Panc1 (cell line): Measurements from ENCODE around the gene CNGA2. TPM values are rescaled to one million over a fixed set of nuclear protein-coding genes. Genes with fewer than 3 reads are reported as not detected.

Source experiments
- ATAC-seq: fragments of 200-7000 bp; cut with Tn5 transposase; 2 replicates; pipeline ENCODE4 v1.9.1; 2020; ENCODE audit warnings: mild to moderate bottlenecking, moderate library complexity
- BruUV-seq: library from RNA; stranded (reverse); fragments of 400-500 nt; replicated peaks from 2 replicates; lab custom pipeline; 2021; lab: Mats Ljungman, UMichigan
- CTCF ChIA-PET: fragments of 300-600 bp; sonication (Branson Sonifier 250); formaldehyde crosslinking; loops from one replicate; lab custom pipeline; 2022; ENCODE audit warnings: antibody characterized with exemption; lab: Charles Lee
- POLR2A ChIA-PET: fragments of 300-600 bp; sonication (Branson Sonifier 250); formaldehyde crosslinking; loops from one replicate; lab custom pipeline; 2022; ENCODE audit warnings: antibody characterized with exemption; lab: Charles Lee
- DNase-seq: peaks from one replicate; pipeline ENCODE4 v3.0.0-alpha.2; 2010; ENCODE audit warnings: low read depth, low spot score
- H3K27ac ChIP-seq: 2 replicates; pipeline ENCODE4 v1.5.1; 2011; ENCODE audit warnings: mild to moderate bottlenecking, low read length, inconsistent platforms
- H3K27me3 ChIP-seq: fragments of 200-500 bp; sonication (Bioruptor generic); 2 replicates; pipeline ENCODE4 v1.6.0; 2014; ENCODE audit warnings: low read length, inconsistent platforms; ENCODE audit not compliant: control insufficient read depth, insufficient read depth
- H3K36me3 ChIP-seq: fragments of 200-500 bp; sonication (Bioruptor generic); 2 replicates; pipeline ENCODE4 v1.5.1; 2014; ENCODE audit warnings: inconsistent platforms, mild to moderate bottlenecking, low read length, moderate library complexity; ENCODE audit not compliant: control insufficient read depth, insufficient read depth
- H3K4me1 ChIP-seq: 2 replicates; pipeline ENCODE4 v1.5.1; 2011; ENCODE audit warnings: inconsistent platforms, mild to moderate bottlenecking, low read length, moderate library complexity; ENCODE audit not compliant: control insufficient read depth, insufficient read depth
- H3K4me3 ChIP-seq, 2 experiments: 2 replicates each; pipeline ENCODE4 v1.5.1; 2011 to 2012; ENCODE audit warnings: low read depth in 2 of 2, low read length in 2 of 2, mild to moderate bottlenecking in 2 of 2, inconsistent platforms in 1 of 2, moderate library complexity in 1 of 2
- H3K9me3 ChIP-seq: fragments of 200-500 bp; sonication (Bioruptor generic); 2 replicates; pipeline ENCODE4 v1.5.1; 2014; ENCODE audit warnings: low read depth, mild to moderate bottlenecking, inconsistent platforms, low read length, moderate library complexity; ENCODE audit not compliant: control insufficient read depth, insufficient read depth
- POLR2AphosphoS5 ChIP-seq: IDR thresholded peaks from 2 replicates; pipeline ENCODE4 v1.6.1; 2012; ENCODE audit warnings: mild to moderate bottlenecking, low read depth, low read length, moderate library complexity
- REST ChIP-seq, 2 experiments: IDR thresholded peaks; 2 replicates each; pipeline ENCODE4 v1.6.1; 2011 to 2012; ENCODE audit warnings: low read depth in 2 of 2, control low read depth in 1 of 2, low read length in 1 of 2, mild to moderate bottlenecking in 1 of 2, moderate library complexity in 1 of 2; ENCODE audit not compliant: insufficient read depth in 1 of 2
- SIN3A ChIP-seq: IDR thresholded peaks from 2 replicates; pipeline ENCODE4 v1.6.1; 2012; ENCODE audit warnings: low read depth, mild to moderate bottlenecking, low read length, moderate library complexity, borderline replicate concordance; ENCODE audit not compliant: insufficient read depth
- TCF7L2 ChIP-seq: IDR thresholded peaks from 2 replicates; pipeline ENCODE4 v1.6.1; 2011; ENCODE audit warnings: mild to moderate bottlenecking, low read depth, low read length, inconsistent platforms
- in situ Hi-C: cut with HindIII; loops from 2 replicates; pipeline ENCODE4 v1.10.0; 2016; ENCODE audit warnings: low sequenced_read_pairs, low pct_unique_long_range_greater_than_20kb
- intact Hi-C: fragments of 100-400 bp; cut with micrococcal nuclease; formaldehyde crosslinking; loops from one replicate; pipeline ENCODE4 v1.10.0; 2022; ENCODE audit not compliant: unreplicated experiment
- total RNA-seq: library from RNA; stranded (reverse); gene quantifications from one replicate; pipeline ENCODE4 v1.2.1, GENCODE V29; 2021; ENCODE audit not compliant: unreplicated experiment
- TF ChIP-seq, protein P1 (sequence below): fragments of 450-650 bp; IDR thresholded peaks from 2 replicates; pipeline ENCODE4 v1.5.1; 2017; ENCODE audit warnings: mild to moderate bottlenecking

The CNGA2 gene
- total RNA-seq, 1 experiment from 2014 or later = not detected

GRCh38 chrX:151702026-151702714 is 32.4 kb upstream of the CNGA2 start:
- ATAC-seq (no peak), DNase-seq (no peak)
- H3K36me3 ChIP-seq = no peaks in the 10 kb centered on the region
- H3K27ac ChIP-seq = no peak overlapping the region
- no peaks in the 10 kb centered on the region for H3K4me1 ChIP-seq
- H3K4me3 ChIP-seq = no peak overlapping the region
- in situ Hi-C loops = no loop called here
- H3K27me3 ChIP-seq = no peaks in the 10 kb centered on the region
- ChIA-PET CTCF (no interaction called here), POLR2A (no interaction called here)
- intact Hi-C loops = no loop called here
- no peaks in the 10 kb centered on the region for H3K9me3 ChIP-seq
- TF ChIP-seq REST (IDR thresholded peaks at IDR 0.05; ENCODE audit: insufficient read depth in 1 of 2, low read depth in 2 of 2, low read length in 1 of 2) = no peak
- no peak for TF ChIP-seq SIN3A
- TF ChIP-seq TCF7L2 = no peak
- TF ChIP-seq, protein P1, sequence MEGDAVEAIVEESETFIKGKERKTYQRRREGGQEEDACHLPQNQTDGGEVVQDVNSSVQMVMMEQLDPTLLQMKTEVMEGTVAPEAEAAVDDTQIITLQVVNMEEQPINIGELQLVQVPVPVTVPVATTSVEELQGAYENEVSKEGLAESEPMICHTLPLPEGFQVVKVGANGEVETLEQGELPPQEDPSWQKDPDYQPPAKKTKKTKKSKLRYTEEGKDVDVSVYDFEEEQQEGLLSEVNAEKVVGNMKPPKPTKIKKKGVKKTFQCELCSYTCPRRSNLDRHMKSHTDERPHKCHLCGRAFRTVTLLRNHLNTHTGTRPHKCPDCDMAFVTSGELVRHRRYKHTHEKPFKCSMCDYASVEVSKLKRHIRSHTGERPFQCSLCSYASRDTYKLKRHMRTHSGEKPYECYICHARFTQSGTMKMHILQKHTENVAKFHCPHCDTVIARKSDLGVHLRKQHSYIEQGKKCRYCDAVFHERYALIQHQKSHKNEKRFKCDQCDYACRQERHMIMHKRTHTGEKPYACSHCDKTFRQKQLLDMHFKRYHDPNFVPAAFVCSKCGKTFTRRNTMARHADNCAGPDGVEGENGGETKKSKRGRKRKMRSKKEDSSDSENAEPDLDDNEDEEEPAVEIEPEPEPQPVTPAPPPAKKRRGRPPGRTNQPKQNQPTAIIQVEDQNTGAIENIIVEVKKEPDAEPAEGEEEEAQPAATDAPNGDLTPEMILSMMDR = no peak
- TF ChIP-seq POLR2AphosphoS5 = no peak
- BruUV-seq = no TSS peak

DNA sequence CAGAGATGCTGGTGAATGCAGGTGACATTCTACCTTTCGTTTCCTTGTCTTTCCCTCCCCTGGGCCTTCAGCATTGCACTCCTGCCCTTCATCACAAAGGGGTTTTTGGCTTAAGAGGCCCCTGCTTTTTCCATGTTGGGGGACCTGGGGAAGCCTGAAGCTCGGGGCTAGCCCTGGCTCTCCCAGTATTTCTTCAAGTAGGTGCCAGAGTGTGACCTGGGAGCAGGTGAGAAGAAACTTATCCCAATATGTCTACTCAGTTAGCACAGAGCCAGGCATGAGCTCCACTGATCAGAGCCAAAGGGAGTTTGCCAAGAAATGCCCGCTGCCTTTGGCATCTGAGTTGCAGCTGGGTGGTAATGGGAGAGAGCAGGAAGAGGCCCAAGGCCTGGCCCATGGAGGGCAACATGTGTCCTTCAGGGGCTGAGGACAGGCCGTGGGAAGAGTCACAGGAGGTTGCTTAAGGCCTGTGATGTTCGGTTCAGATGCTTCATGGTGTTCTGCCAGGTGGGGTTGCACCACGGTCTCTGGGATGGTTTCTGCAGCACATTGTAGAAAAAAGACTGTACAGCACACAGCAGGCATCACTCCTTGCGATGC is 31.7 kb upstream of the CNGA2 start:
- no peak for TF ChIP-seq SIN3A
- TF ChIP-seq, protein P1 = no peak
- TF ChIP-seq POLR2AphosphoS5 = no peak
- no peak for TF ChIP-seq TCF7L2
- TF ChIP-seq REST (IDR thresholded peaks at IDR 0.05; ENCODE audit: insufficient read depth in 1 of 2, low read depth in 2 of 2, low read length in 1 of 2) = no peak
- Histone ChIP-seq H3K27ac (no peak overlapping the region), H3K9me3 (no peaks in the 10 kb centered on the region), H3K27me3 (no peaks in the 10 kb centered on the region), H3K4me1 (no peaks in the 10 kb centered on the region), H3K36me3 (no peaks in the 10 kb centered on the region), H3K4me3 (no peak overlapping the region)
- BruUV-seq = no TSS peak
- in situ Hi-C loops = no loop called here
- CTCF ChIA-PET = no interaction called here
- POLR2A ChIA-PET = no interaction called here
- no peak for ATAC-seq
- DNase-seq = no peak
- intact Hi-C loops = no loop called here
